Measurements from ENCODE around the gene FAM241B.

Gene FAM241B

DNA sequence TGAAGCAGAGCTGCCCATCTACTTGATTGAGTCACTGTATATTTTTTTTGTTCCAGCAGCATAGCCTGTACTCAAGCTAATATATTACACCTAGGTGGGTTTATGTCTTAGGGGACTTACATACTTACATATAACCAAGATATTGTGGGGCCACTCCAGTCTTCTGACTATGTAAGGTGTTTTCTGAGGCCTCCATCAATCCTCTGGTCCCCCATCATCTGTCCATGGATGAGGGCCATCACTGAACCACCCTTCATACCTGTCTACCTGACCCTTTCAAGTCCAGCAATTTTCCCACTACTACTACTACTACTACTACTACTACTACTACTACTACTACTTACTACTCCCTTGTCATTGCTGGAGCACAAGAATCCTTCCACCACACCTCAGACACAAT, 3.2 kb upstream of the FAM241B start:
- H3K4me3 ChIP-seq (ENCODE audit: low read depth, low read length): no peak overlapping the region
- TF ChIP-seq, protein P1, sequence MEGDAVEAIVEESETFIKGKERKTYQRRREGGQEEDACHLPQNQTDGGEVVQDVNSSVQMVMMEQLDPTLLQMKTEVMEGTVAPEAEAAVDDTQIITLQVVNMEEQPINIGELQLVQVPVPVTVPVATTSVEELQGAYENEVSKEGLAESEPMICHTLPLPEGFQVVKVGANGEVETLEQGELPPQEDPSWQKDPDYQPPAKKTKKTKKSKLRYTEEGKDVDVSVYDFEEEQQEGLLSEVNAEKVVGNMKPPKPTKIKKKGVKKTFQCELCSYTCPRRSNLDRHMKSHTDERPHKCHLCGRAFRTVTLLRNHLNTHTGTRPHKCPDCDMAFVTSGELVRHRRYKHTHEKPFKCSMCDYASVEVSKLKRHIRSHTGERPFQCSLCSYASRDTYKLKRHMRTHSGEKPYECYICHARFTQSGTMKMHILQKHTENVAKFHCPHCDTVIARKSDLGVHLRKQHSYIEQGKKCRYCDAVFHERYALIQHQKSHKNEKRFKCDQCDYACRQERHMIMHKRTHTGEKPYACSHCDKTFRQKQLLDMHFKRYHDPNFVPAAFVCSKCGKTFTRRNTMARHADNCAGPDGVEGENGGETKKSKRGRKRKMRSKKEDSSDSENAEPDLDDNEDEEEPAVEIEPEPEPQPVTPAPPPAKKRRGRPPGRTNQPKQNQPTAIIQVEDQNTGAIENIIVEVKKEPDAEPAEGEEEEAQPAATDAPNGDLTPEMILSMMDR (IDR thresholded peaks at IDR 0.05; ENCODE audit: low read depth, low read length): no peak

DNA sequence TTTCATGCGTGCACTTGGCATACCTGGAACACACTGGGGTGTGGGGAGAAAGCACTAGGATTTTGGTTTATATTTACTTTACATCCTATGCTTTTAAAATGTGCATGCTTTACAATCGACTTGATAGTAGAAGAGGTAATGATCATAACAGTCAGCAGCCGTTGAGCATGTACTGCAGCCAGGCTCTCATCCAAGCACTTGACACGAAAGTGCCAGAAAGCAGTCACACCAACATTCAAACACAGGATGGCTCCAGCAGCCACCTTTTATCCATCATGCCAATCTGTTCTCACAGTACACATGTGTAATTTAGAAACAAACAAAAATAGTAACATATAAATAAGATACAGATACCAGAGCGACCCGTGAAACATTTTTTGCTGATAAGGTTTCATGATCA, 1.2 kb upstream of the FAM241B start:
- TF ChIP-seq, protein P1 (IDR thresholded peaks at IDR 0.05; ENCODE audit: low read depth, low read length): no peak

DNA sequence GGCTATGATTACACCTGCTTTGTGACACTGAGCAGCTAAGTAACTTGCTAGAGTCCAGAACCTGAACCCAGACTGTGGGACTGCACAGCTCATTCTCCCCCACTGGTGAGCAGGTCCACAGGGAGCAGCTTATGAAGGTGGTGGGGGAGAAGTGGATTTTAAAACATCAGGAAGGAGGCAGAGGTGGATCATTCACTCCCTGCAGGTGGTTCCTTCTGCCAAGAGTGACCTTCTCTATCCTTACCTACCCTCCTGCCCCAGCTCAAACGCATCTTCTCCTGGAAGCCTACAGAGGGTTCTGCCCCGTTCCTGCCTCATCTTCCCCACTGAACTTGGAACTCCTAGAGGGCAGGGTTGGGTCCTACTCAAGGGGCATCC, 539 bp upstream of the FAM241B start:
- H3K4me3 ChIP-seq (ENCODE audit: low read depth, low read length): no peak overlapping the region
- TF ChIP-seq, protein P1 (IDR thresholded peaks at IDR 0.05; ENCODE audit: low read depth, low read length): no peak

More for the DNA sequence above, 1.2 kb upstream of the FAM241B start:
- no peak overlapping the region for H3K4me3 ChIP-seq (ENCODE audit: low read depth, low read length)

DNA sequence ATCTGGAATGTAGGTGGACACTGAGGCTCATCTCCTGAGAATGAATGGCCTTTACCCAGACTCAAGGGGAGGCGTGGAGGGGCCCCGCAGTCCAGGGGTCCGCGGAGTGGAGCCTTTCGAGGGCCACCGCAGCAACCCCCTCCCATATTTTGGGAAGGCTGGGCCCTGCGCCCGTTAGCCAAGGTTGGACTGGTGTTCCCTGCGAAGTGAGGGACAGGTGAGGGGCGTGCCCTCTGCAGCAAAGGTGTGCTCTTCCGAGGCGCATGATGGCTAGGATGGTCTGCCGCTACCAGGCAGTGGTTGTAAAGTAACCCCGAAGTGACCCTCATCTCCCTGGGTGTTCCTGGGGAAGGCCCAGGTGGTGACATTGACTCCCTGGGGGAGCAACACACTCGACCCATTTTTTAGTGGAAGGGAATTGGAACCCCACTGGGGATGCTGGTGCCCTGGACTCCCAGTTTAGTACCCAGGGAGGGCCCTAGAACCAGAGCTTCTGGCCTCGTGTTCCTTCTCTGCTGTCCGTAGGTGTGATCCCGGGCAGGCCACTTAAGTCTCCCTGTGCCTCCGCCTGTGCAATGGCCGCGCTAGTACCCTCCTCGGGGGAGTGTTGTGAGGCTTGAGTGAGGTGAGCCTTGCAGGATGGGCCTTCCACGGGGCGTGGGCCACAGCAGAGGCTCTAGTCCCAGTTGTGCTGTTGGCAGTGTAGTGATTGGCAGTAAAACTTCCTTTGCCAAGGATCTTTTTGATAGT, 779 bp downstream of the FAM241B start:
- TF ChIP-seq, protein P1 (IDR thresholded peaks at IDR 0.05; ENCODE audit: low read depth, low read length): no peak
- no peak overlapping the region for H3K4me3 ChIP-seq (ENCODE audit: low read depth, low read length)

DNA sequence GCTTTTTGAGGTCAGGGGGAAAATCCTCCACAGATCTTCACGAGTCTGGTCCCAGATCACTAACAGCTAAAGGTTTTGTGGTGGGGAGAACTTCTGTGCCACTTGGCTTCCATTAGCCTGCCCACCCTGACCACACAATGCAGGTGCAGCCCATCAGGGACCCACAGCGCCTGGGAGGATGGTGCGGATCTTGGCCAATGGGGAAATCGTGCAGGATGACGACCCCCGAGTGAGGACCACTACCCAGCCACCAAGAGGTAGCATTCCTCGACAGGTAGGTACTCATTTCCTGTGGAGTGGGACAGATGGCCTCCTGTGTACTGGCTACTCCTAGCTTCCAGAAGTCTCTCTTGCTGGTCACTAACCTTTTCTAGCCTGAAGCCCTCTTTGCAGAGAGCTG, 1.5 kb downstream of the FAM241B start:
- no peak overlapping the region for H3K4me3 ChIP-seq (ENCODE audit: low read depth, low read length)
- TF ChIP-seq, protein P1 (IDR thresholded peaks at IDR 0.05; ENCODE audit: low read depth, low read length): no peak

DNA sequence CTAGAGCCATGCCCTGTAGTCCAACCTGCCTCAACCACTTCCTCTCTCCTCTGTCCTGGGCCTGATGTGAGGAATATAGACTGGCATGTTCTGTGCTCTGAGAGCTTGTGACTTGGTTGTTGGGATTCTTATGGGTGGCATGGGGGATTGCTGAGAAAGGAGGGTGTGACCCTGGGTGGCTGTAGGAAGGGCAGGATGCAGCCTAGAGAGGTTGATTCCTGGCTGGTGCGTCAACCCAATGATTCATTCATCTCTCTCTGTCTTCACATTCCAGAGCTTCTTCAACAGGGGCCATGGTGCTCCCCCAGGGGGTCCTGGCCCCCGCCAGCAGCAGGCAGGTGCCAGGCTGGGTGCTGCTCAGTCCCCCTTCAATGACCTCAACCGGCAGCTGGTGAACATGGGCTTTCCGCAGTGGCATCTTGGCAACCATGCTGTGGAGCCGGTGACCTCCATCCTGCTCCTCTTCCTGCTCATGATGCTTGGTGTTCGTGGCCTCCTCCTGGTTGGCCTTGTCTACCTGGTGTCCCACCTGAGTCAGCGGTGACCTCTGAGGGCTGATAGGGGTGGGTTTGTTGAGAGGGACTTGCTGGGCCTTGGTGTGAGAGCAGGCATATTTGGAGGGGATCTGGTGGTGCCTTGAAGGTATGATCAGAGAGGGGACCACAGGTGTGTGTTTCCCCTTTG, 2.6 kb downstream of the FAM241B start:
- TF ChIP-seq, protein P1 (IDR thresholded peaks at IDR 0.05; ENCODE audit: low read depth, low read length): no peak
- no peak overlapping the region for H3K4me3 ChIP-seq (ENCODE audit: low read depth, low read length)

Measured in WI38 (cell line).